Measurements from ENCODE around the gene RPL37.
"Not testable (repeated sequence)": the region's sequence is repeated elsewhere in the genome, so short reads cannot be mapped to it uniquely, and the experiment has no call there.

Gene RPL37

DNA sequence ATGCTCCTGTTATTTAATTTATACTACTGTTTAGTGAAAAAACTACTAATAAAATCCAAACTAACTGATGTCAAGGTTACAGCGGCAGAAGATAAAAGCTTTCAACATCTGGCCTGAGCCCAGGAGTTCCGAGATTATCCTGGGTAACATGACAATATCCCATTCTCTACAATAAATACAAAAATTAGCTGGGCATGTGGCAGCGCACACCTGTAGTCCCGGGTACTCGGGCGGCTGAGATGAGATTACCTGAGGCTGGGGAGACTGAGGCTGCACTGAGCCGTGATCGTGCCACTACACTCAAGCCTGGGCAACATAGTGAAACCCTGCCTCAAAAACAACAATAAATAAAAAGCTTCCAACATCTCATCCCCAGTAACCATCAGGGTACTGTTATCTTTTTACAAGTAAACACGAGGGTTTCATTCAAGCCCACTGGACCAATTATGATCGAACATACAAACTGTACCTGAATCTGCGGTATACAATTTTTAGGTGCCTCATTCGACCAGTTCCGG is 1.3 kb downstream of the RPL37 start:
- no peak for DNase-seq (ENCODE audit: low read depth)

- DNase-seq (ENCODE audit: low read depth): no peak
Measured at GRCh38 chr5:40832345-40832744, 2.7 kb downstream of the RPL37 start.

DNA sequence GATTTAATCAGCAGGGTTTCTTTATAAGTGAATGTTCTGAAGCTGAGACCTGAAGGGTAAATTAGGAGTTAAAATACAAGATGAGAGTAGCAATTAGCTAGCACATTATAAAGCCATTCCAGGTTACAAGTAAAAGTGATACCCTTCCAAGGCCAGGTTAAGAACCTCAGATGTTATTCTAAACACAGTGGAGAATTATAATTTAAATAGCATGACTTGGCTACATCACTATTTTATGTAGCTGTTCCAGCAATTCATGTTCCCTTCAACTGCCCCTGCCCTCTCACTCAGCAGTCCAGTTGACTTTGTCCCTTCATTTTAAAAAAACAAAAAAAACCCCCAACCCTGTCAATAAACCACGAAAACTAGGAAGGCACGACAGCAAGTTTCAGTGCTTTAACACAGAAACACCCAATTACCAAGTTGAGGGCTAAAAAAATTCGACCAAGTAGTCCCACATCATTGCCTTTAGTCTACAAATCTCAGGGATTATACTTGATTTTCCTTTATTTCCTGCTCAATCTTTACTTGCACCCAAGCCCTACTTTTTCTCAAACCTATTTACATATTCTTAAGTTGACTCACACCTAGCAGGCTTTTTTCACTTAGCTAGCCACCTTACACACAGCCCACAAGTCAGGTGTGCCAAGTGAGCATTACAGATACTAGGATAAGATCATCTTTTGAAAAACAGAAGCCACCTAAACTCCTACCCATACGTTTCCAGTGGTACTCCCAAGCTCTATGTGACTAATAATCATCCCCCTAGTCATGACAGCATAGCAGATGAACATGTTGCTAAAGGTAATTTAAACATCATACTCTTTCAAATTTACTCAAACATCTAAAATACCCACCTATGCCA is 3.4 kb downstream of the RPL37 start:
- DNase-seq (ENCODE audit: low read depth): no peak

DNA sequence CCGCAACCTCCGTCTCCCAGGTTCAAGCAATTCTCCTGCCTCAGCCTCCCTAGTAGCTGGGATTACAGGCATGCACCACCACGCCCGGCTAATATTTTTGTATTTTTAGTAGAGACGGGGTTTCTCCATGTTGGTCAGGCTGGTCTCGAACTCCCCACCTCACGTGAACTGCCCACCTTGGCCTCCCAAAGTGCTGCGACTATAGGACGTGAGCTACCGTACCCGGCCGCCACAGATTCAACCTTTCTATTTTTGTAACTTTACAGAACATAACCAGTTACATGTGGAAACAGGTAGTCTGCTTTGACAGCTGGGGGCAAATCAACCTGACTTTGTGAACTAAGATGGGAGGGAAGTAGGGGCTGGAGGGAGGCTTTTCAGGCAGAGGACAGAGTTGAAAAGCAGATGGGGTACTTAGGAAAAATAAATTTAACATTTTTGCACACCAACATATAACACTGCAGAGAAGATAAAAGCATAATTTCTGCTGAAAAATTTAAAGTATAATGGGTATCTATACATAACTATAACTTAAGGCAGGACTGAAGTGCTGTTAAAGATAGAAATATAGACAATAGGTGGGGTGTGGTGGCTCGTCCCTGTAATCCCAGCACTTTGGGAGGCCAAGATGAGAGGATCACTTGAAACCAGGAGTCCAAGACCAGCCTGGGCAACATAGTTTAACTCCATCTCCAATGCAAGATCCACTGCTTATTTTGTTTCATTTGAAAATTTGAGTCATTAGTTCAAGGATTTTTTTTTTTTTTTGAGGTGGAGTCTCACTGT is 5.1 kb downstream of the RPL37 start:
- DNase-seq (ENCODE audit: low read depth): no peak

DNA sequence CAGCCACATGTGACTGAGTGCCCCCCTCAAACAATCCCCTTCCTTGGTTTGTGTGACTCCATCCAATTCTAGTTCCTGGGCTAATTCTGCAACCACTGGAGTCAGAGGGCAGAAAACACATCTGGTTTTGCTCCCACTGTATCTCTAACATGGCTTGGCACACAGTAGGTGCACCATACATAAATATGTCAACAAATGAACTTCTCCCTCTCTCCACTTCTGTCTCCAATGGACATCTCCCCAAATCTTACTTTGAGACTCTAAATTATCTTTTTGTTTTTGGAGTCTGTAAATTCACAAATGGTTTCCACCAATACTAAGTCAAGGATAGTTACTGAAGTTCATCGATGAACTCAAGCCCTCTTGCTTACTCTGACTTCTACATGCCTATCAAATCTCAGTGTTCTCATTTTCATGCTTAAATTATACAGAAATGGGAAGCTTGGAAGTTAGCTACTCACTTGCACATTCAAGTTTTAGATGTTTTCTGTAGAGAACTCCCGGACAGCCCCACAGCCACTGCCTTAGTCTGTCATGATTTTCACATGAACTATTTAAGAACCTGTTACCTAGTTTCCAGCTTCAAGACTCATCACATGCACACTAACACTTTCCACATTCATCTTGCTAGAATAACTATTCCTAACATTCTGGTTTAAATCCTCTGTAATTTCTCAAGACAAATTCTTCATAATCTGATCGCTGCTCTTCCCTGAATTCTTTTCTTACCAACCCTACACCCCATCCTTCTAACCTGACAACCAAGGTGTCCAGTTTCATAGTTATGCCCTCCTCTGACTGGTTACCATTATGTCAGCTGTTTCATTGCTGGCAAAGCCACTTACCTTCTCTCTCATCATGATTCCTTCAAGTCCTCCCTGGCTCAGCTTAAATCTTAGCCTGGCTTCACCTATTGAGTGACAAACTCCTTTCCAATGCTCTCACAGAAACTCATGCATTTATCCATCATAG is 6.0 kb downstream of the RPL37 start:
- no peak for DNase-seq (ENCODE audit: low read depth)

DNA sequence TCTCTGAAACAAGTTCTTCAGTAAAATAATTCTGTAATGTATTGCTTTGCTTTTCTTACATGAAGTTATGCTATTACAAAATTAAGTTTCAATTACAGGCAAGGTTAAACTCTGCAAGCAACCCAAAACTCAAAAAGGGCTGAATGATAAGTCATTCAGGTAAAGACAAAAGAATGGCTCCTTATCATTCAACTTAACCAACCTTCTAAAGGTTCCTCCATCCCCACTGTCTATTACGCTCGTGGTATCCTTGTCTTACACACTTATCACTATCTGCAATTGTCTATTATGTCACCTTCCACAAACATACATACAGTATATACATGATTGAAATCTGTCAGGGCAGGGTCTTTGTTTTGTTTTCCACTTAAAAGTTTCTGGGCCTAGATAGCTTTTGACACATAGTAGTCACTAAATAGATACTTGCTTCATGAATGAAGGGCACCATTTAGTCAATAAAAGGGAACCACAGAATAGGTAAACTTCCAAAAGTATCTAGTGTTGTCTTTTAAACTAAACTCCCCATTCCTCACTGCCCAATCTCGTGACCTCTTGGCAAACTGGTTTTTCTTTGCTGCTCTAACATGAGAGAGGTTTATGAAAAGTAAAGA is 6.9 kb downstream of the RPL37 start:
- DNase-seq (ENCODE audit: low read depth): no peak

DNA sequence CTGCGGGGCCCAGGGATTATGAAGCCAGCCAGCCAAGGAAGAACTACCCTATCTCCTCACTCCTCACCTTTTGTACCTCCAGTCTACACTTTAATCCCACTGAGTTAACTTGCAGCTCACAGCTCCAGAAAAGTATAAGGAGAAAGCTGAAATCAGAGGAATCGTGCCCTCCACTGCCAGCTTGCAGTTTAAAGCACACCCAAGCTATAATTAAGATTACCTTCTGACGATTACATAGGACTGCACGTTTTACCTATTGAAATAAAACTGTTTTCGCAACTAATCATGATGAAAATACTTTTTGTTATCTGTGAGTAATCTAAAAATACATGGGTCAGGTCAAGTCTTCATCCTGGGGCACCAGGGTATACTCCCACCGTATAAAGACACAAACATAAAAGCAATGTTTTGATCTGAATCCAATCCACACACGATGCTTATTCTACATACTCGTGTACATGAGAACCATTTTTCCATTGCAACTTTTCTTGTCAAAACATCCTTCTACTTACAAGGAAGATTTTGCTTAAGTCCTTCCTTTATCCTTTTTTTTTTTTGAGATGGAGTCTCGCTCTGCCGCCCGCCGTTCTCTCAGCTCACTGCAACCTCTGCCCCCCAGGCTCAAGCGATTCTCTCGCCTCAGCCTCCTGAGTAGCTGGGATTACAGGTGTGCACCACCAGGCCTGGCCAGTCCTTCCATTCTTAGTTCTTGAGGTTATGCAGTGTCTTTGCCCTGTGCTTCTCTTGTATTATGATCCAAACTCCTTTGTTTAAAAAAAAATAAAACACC is 7.6 kb downstream of the RPL37 start:
- no peak for DNase-seq (ENCODE audit: low read depth)

DNA sequence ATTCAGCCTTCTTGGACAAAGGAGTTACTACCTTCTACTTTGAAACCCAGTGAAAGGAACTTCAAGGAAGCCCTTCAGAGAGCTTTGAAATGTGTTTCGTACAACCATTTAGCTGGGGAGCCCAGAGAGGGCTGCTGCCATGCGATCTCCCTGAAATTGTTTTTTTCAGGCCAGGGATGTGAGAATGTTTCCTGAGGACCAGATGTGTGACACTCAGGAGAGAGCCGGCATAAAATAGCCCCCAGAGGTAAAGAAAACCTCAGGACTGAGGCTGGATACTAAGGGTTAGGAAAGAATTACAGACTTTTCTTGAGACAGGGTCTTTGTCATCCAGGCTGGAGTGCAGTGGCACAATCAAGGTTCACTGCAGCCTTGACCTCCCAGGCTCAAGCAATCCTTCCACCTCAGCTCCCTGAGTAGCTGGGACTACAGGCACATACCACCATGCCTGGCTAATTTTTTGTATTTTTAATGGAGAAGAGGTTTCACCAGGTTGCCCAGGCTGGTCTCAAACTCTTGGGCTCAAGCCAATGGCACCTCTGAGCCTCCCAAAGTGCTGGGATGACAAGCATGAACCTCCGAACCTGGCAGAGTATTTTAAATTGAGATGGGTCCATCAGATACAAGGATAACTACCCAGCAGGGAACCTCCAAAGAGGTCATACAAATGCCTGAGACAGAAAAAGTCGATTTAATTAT is 8.4 kb downstream of the RPL37 start:
- DNase-seq (ENCODE audit: low read depth): no peak

DNA sequence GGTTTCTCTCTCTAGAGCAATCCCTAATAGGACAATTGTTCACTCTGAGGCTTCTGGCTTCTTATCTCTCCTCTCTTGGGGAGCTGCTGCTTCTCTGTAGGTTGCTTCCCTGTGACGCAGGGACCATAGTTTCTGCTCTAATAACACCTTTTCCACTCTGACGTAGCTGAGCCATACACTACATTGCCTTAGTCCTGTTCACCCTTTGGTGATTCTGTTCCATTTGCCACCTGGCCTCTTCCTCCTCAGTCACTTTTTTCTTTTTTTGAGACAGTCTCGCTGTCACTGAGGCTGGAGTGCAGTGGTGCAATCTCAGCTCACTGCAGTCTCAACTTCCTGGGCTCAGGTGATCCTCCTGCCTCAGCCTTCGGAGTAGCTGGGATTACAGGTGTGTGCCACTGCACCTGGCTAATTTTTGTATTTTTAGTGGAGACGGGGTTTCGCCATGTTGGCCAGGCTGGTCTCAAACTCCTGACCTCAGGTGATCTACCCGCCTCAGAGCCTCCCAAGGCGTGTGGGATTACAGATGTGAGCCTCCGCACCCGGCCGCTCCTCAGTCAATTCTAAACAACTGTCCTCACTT is 9.5 kb downstream of the RPL37 start:
- not testable (repeated sequence) for DNase-seq (ENCODE audit: low read depth)

DNA sequence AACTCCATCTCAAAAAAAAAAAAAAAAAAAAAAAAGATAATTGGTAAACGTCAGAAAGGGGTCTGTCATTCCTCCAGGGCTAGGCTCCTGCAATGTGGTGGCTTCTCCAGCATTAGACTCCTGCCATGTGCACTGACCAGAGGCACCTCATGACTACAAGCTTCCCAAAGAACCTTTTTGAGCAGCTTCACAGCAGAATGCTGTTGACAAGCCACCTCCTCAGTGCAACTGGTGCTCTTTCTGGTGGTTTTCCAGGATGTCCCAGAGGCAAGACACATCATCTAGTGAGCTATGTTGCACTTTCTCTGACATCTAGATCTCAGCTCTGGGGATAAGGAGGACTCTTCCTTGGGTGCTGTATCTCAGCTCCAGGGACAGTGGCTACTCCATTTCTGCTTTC is 11.6 kb downstream of the RPL37 start:
- no peak for DNase-seq (ENCODE audit: low read depth)

DNA sequence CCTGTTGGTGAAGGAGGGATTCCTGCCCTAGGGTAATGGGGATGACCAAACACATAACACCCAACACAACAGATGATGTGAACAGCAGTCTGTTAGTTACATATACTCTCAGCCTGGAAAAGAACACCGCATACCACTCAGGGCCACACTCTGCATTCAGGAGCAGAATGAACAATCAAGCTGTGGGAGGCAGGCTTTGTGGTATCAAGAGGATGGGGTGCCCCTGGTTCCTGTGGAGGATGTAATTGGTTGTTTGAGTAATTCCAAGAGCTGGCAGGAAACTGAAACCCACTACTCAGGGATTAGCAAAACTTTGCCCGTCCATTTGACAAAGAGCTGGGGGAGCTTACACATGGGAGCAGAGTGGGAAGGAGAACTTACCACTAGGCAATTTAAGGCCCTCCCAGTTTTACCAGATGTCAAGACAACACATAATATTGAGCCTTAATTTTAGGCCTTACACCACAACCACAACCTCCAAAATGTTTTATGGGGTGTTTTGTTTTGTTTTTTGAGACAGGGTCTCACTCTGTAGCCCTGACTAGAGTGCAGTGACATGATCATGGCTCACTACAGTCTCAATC is 21.2 kb downstream of the RPL37 start:
- DNase-seq (ENCODE audit: low read depth): no peak

DNA sequence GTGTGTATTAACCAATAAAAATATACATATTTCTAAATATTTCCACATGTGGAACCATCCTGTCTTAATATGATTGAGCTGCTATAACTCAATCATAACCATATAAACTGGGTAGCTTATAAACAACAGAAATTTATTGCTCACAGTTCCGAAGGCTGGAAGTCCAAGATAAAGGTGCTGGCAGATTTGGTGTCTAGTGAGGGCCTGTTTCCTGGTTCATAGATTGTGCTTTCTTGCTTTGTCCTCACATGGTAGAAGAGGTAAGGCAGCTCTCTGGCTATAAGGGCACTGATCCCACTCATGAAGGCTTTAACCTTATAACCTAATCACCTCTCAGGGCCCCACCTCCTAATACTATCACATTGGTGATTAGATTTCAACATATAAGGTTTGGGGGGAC is 22.9 kb downstream of the RPL37 start:
- no peak for DNase-seq (ENCODE audit: low read depth)

DNA sequence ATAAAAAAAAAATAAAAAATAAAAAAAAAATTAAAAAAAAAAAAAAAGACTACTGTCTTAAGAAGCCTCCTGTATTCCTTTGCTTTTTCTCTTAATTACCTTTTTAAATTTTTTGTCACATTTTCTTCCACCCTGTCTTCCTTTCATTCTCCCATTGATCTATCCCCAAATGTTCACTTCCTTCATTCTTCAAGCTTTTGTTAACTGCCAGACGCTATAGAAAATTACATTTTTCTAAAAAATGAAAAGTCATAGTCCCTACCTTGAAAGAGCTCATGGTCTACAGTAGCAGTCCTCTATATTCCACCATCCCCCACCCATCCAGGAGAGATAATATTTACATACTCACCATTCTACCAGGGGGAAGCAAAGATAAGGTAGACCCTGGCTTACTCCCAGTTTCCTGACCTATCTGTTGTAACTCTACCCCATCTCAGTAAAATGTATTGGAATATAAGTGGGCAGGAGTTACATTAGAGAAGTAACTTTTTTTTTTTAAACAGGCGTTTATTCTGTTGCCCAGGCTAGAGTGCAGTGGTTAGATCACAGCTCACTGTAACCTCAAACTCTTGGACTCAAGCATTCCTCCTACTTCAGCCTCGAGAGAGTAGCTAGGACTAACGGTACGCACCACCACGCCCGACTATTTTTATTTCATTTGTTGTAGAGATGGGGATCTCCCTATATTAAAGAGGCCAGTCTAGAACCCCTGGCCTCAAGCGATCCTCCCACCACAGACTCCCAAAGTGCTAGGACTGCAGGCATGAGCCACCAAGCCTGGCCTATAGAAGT is 33.1 kb downstream of the RPL37 start:
- DNase-seq (ENCODE audit: low read depth): no peak

DNA sequence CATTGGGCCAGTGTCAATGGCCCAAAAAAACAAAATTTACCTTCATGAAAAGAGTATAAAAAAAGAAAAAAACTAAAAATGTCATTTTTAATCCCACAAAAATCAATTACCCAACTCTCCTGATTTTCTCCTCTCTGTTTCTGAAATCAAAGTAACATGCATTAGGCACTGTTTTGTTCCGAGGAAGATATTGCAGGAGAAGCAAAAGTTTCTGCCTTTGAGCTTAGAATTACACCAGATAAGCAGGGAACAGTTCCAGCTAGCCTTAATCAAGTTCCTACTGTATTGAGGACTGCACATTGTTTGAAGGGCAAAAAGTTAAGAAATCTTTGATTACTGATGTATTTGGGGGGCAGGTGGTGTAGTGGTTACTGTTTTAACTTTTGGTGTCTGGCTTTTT is 35.8 kb downstream of the RPL37 start:
- DNase-seq (ENCODE audit: low read depth): no peak

- no peak for DNase-seq (ENCODE audit: low read depth)
Measured at GRCh38 chr5:40798801-40799210, 36.2 kb downstream of the RPL37 start.

GRCh38 chr5:40798012-40798800 is 36.8 kb downstream of the RPL37 start, which contains the start of gene PRKAA1:
PRKAA1 (minus strand) TSS chr5:40798374; CDS start chr5:40798189, 185 bp downstream.
- DNase-seq (ENCODE audit: low read depth): peak; percentile 87

DNA sequence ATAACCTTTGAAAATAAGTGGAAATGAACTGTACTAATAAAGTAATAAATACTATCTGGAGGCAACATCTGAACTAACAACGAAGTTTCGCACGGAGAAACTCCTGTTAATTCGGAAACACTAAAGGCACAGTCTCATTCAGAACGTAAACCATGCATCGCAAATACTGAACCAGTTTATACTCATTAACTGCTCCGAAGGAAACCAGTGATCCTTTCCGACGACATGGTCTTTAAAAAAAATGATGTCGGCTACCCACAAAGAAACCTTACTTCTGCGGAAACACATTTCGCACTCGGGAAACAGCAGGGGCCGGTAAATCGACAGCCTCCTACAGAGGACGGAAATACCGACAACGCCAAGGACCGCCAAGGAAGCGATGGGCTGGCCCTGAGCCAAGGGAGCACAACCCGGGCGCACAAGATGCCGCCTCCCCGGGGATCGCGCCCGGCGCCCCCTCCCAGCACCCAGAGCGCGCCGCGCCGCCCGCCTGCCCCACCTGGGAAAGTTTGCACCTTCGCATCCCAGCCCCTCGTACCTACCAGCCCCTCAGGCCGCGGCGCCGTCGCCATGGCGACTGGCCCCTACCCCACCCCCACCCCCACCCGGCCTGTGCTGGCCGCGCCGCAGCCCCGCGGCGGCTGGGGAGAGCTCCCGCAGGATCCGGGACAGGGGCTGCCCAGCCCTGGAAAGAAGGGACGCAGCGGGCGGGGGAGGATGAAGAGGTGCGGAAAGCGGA is 37.6 kb downstream of the RPL37 start:
- DNase-seq (ENCODE audit: low read depth): peak; percentile 61

Data from activated T-cell treated with anti-CD3 and anti-CD28 coated beads for 1 hour (primary cell).